A549 (cell line): ENCODE data around the gene GLIS1.

Source experiments
- CBX2 ChIP-seq: fragments of 200-600 bp; sonication (generic); IDR thresholded peaks from 2 replicates; pipeline ENCODE4 v1.6.1; 2016; ENCODE audit warnings: low read depth, mild to moderate bottlenecking, borderline replicate concordance
- HDAC2 ChIP-seq: fragments of 200-600 bp; sonication (generic); IDR thresholded peaks from 2 replicates; pipeline ENCODE4 v1.6.1; 2016
- RFX5 ChIP-seq: fragments of 450-650 bp; IDR thresholded peaks from 2 replicates; pipeline ENCODE4 v1.7.1; 2014; ENCODE audit warnings: antibody characterized with exemption, mild to moderate bottlenecking, moderate library complexity
- TF ChIP-seq, protein P1 (sequence below): fragments of 200-600 bp; sonication (generic); IDR thresholded peaks from 2 replicates; pipeline ENCODE4 v1.6.1; 2016; ENCODE audit warnings: antibody characterized with exemption, mild to moderate bottlenecking, moderate library complexity
- TF ChIP-seq, protein P2 (sequence below): IDR thresholded peaks from 2 replicates; pipeline ENCODE4 v1.6.1; 2012

DNA sequence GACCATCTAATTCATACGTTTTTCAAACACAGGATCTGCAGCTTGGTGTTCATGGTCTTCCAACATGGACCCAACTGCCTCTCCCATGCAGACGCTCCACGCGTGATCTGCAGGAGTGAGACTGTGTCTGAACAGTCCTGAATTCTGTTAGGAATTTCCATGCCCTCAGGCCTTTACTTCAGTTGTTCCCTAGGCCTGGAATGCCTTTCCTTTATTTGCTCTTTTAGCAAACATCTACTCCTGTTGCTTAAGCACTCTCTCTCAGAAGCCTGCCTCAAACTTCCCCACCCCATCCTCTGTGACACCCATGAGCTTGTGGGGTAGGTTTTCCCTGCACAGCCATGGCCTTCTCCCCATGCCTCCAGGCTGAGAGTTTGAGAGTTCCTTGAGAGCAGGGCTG lies 206.1 kb downstream of the GLIS1 start:
- TF ChIP-seq, protein P1, sequence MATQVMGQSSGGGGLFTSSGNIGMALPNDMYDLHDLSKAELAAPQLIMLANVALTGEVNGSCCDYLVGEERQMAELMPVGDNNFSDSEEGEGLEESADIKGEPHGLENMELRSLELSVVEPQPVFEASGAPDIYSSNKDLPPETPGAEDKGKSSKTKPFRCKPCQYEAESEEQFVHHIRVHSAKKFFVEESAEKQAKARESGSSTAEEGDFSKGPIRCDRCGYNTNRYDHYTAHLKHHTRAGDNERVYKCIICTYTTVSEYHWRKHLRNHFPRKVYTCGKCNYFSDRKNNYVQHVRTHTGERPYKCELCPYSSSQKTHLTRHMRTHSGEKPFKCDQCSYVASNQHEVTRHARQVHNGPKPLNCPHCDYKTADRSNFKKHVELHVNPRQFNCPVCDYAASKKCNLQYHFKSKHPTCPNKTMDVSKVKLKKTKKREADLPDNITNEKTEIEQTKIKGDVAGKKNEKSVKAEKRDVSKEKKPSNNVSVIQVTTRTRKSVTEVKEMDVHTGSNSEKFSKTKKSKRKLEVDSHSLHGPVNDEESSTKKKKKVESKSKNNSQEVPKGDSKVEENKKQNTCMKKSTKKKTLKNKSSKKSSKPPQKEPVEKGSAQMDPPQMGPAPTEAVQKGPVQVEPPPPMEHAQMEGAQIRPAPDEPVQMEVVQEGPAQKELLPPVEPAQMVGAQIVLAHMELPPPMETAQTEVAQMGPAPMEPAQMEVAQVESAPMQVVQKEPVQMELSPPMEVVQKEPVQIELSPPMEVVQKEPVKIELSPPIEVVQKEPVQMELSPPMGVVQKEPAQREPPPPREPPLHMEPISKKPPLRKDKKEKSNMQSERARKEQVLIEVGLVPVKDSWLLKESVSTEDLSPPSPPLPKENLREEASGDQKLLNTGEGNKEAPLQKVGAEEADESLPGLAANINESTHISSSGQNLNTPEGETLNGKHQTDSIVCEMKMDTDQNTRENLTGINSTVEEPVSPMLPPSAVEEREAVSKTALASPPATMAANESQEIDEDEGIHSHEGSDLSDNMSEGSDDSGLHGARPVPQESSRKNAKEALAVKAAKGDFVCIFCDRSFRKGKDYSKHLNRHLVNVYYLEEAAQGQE = no peak
- TF ChIP-seq HDAC2 (no peak), RFX5 (no peak), CBX2 (no peak)
- TF ChIP-seq, protein P2, sequence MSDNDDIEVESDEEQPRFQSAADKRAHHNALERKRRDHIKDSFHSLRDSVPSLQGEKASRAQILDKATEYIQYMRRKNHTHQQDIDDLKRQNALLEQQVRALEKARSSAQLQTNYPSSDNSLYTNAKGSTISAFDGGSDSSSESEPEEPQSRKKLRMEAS = no peak
